IPS DF 4.7 (cell line): ENCODE measurements around the gene SLC7A6.

ENCODE experiments used
- DNase-seq: peaks from one replicate; pipeline ENCODE4 v3.0.0-alpha.2; 2013; ENCODE audit warnings: low spot score; ENCODE audit errors: extremely low read depth

The SLC7A6 gene

GRCh38 chr16:68343137-68343536, 78.8 kb downstream of the SLC7A6 start:
- no peak for DNase-seq

- no peak for DNase-seq
Observed at GRCh38 chr16:68344252-68344651, 79.9 kb downstream of the SLC7A6 start.

- DNase-seq = no peak
Observed at GRCh38 chr16:68345351-68345810, 81.1 kb downstream of the SLC7A6 start.

- no peak for DNase-seq
Observed at GRCh38 chr16:68345958-68346635, 81.8 kb downstream of the SLC7A6 start.

GRCh38 chr16:68346892-68347480, 82.7 kb downstream of the SLC7A6 start:
- DNase-seq = no peak

- no peak for DNase-seq
Observed at GRCh38 chr16:68347605-68348004, 83.3 kb downstream of the SLC7A6 start.

- DNase-seq = no peak
Observed at GRCh38 chr16:68348639-68349445, 84.5 kb downstream of the SLC7A6 start.

- DNase-seq = no peak
Observed at GRCh38 chr16:68349838-68350410, 85.6 kb downstream of the SLC7A6 start.

- no peak for DNase-seq
Observed at GRCh38 chr16:68350813-68351350, 86.6 kb downstream of the SLC7A6 start.
